Smooth muscle cell (in vitro differentiated cells): ENCODE measurements around the gene IFNL1. TPM values are rescaled to one million over a fixed set of nuclear protein-coding genes. Genes with fewer than 3 reads are reported as not detected.

ENCODE experiments used
- DNase-seq: peaks from one replicate; lab custom pipeline; 2025; ENCODE audit not compliant: unreplicated experiment; lab: John Stamatoyannopoulos, UW
- H2AFZ ChIP-seq: fragments of 200-600 bp; sonication (generic); 2 replicates; pipeline ENCODE4 v1.6.0; 2016; ENCODE audit warnings: antibody characterized with exemption, low read depth, mild to moderate bottlenecking
- H3F3A ChIP-seq: fragments of 200-600 bp; sonication (generic); 2 replicates; pipeline ENCODE4 v1.6.0; 2017; ENCODE audit warnings: antibody characterized with exemption, low read depth
- H3K27ac ChIP-seq: fragments of 200-600 bp; sonication (generic); 2 replicates; pipeline ENCODE4 v1.5.1; 2016; ENCODE audit warnings: low read depth, mild to moderate bottlenecking
- H3K27me3 ChIP-seq: fragments of 200-600 bp; sonication (generic); 2 replicates; pipeline ENCODE4 v1.6.1; 2016; ENCODE audit warnings: low read depth, mild to moderate bottlenecking
- H3K36me3 ChIP-seq: fragments of 200-600 bp; sonication (generic); 2 replicates; pipeline ENCODE4 v1.5.1; 2016; ENCODE audit warnings: low read depth
- H3K4me1 ChIP-seq: fragments of 200-600 bp; sonication (generic); 2 replicates; pipeline ENCODE4 v1.5.1; 2016; ENCODE audit warnings: low read depth
- H3K4me2 ChIP-seq: fragments of 200-600 bp; sonication (generic); 2 replicates; pipeline ENCODE4 v1.6.0; 2016; ENCODE audit warnings: mild to moderate bottlenecking
- H3K4me3 ChIP-seq: fragments of 200-600 bp; sonication (generic); 2 replicates; pipeline ENCODE4 v1.5.1; 2016; ENCODE audit warnings: mild to moderate bottlenecking
- H3K79me2 ChIP-seq: fragments of 200-600 bp; sonication (generic); 2 replicates; pipeline ENCODE4 v1.6.0; 2016; ENCODE audit warnings: low read depth, mild to moderate bottlenecking
- H3K9ac ChIP-seq: fragments of 200-600 bp; sonication (generic); 2 replicates; pipeline ENCODE4 v1.6.0; 2016; ENCODE audit warnings: low read depth
- H3K9me3 ChIP-seq: fragments of 200-600 bp; sonication (generic); replicated peaks from 2 replicates; pipeline ENCODE4 v1.5.1; 2016; ENCODE audit warnings: low read depth
- H4K20me1 ChIP-seq: fragments of 200-600 bp; sonication (generic); 2 replicates; pipeline ENCODE4 v1.6.0; 2016; ENCODE audit warnings: low read depth
- WGBS: methylation state at CpG from one replicate; pipeline ENCODE4 v1.1.7; 2016; ENCODE audit warnings: low lambda C conversion rate; 5-methylcytosine and 5-hydroxymethylcytosine counted together
- polyA plus RNA-seq: library from polyadenylated mRNA; unstranded; fragments of >200 nt; fragmentation: Nextera tagmentation; extraction: Ambion mirVana; gene quantifications from 2 replicates; pipeline ENCODE4 v1.2.1, GENCODE V29; 2016
- total RNA-seq: library from RNA; depleted of rRNA; stranded (reverse); fragments of >200 nt; gene quantifications from 2 replicates; pipeline ENCODE4 v1.2.3, GENCODE V29; 2014
- TF ChIP-seq, protein P1 (sequence below): fragments of 200-600 bp; sonication (generic); IDR thresholded peaks from 2 replicates; pipeline ENCODE4 v1.5.1; 2017; ENCODE audit warnings: borderline replicate concordance, mild to moderate bottlenecking, antibody characterized with exemption; ENCODE audit not compliant: insufficient read depth, poor library complexity, severe bottlenecking

The IFNL1 gene
- total and polyA plus RNA-seq, 2 experiments from 2014 or later: not detected

DNA sequence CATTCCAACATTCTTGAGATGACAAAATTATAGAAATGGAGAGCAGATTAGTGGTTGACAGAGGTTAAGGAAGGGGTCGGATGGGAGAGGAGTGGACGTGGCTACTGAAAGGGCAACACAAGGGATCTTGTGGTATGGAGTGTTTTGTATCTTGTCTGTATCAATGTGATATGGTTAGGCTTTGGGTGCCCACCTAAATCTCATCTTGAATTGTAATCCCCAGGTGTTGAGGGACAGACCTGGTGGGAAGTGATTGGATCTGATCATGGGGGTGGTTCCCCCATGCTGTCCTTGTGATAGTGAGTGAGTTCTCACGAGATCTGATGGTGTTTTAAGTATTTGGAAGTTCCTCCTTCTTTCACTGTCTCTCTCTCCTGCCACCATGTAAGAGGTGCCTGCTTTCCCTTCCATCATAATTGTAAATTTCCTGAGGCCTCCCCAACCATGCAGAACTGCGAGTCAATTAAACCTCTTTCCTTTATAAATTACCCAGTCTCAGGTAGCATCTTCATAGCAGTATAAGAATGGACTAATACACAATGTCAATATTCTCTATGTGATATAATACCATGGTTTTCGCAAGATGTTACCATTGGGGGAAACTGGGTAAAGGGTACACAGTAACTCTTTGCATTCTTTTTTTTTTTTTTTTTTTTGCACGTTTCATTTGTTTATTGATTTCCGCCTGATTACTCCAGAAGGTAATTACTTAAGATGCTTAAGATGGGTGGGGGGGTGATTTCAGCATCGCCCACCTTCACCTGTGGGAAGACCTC, 42.6 kb upstream of the IFNL1 start:
- WGBS: 75% methylated on average over 8 of the region's 8 CpGs
- no peak for DNase-seq
- Histone ChIP-seq H3K9ac (no peak overlapping the region), H3K4me1 (no peaks in the 10 kb centered on the region), H3K9me3 (no peaks in the 10 kb centered on the region), H3K4me3 (no peak overlapping the region), H3K27me3 (peaks cover 45% of the 10 kb centered on the region), H3F3A (no peaks in the 10 kb centered on the region), H3K27ac (no peak overlapping the region), H4K20me1 (no peaks in the 10 kb centered on the region), H3K4me2 (no peak overlapping the region), H3K36me3 (no peaks in the 10 kb centered on the region), H2AFZ (no peak overlapping the region), H3K79me2 (no peaks in the 10 kb centered on the region)
- TF ChIP-seq, protein P1, sequence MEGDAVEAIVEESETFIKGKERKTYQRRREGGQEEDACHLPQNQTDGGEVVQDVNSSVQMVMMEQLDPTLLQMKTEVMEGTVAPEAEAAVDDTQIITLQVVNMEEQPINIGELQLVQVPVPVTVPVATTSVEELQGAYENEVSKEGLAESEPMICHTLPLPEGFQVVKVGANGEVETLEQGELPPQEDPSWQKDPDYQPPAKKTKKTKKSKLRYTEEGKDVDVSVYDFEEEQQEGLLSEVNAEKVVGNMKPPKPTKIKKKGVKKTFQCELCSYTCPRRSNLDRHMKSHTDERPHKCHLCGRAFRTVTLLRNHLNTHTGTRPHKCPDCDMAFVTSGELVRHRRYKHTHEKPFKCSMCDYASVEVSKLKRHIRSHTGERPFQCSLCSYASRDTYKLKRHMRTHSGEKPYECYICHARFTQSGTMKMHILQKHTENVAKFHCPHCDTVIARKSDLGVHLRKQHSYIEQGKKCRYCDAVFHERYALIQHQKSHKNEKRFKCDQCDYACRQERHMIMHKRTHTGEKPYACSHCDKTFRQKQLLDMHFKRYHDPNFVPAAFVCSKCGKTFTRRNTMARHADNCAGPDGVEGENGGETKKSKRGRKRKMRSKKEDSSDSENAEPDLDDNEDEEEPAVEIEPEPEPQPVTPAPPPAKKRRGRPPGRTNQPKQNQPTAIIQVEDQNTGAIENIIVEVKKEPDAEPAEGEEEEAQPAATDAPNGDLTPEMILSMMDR: no peak

DNA sequence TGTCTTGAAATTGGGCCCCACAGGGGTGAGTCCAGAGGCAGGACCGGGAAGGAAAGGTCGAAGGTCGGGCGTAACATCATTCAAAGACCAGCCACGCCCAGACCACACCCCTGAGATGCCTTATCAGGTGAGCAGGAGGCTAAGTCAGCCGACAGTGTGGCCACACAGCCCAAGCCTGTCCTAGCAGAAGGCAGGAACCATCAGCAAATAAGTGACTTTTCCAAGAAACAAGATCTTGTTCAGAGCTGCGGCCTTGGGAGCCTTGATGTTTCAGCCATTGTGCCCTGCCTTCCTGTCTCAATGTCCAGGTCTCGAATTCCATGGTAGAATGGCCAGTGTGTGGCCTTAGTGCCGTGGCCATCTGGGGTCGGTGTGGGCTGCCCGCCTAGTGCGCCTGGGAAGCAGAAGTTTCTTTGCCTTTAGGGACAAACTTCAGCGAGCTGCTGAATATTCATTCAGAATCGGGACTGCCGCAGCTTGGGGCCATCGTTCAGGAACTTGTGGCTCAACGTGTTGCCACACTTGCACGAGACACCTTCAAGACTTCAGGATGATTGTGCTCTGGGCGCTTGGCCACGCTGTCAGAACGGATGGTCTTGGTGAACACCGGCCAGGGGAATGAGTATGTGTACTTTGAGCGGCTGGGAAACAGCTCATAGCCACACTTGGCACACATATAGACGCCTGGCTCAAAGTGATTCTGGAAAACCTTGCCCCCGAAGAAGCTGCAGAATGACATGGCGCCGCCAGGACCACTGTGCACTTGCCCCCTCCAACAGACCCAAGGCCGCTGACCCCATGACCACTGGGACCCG, 41.5 kb upstream of the IFNL1 start:
- Histone ChIP-seq H3K27me3 (peaks cover 33% of the 10 kb centered on the region), H3K4me1 (no peaks in the 10 kb centered on the region), H3K9ac (no peak overlapping the region), H3K4me2 (no peak overlapping the region), H3F3A (no peaks in the 10 kb centered on the region), H2AFZ (no peak overlapping the region), H4K20me1 (no peaks in the 10 kb centered on the region), H3K9me3 (no peaks in the 10 kb centered on the region), H3K36me3 (no peaks in the 10 kb centered on the region), H3K27ac (no peak overlapping the region), H3K4me3 (no peak overlapping the region), H3K79me2 (no peaks in the 10 kb centered on the region)
- WGBS: 89% methylated on average over 29 of the region's 29 CpGs
- no peak for DNase-seq
- TF ChIP-seq, protein P1: no peak

DNA sequence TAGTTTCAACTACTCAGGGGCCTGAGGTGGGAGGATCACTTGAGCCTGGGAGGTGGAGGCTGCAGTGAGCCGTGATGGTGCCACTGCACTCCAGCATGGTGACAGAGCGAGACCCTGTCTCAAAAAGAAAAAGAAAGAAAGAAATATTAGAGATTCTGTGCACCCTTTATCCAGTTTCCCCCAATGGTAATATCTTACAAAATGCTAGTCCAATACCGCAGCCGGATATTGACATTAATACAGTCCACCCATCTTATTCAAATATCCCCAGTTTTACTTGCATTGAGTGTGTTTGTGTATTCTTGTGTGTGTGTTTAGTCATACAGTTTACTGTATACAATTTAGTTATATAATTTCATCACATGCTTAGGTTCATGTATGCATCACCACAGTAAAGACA, 39.0 kb upstream of the IFNL1 start:
- no peak for DNase-seq
- Histone ChIP-seq H3K27me3 (peaks cover 14% of the 10 kb centered on the region), H3K9me3 (no peaks in the 10 kb centered on the region), H3K9ac (no peak overlapping the region), H3K4me1 (no peaks in the 10 kb centered on the region), H3K4me3 (no peak overlapping the region), H3F3A (no peaks in the 10 kb centered on the region), H3K4me2 (no peak overlapping the region), H3K27ac (no peak overlapping the region), H3K36me3 (no peaks in the 10 kb centered on the region), H3K79me2 (no peaks in the 10 kb centered on the region), H4K20me1 (no peaks in the 10 kb centered on the region), H2AFZ (no peak overlapping the region)
- 99% methylated on average over 4 of the region's 4 CpGs for WGBS
- TF ChIP-seq, protein P1: no peak
